Activated T-cell treated with anti-CD3 and anti-CD28 coated beads, Interleukin-2, amount 50 U/mL, for 24 hours (primary cell): Measurements from ENCODE around the gene KCNMA1.

Source experiments
- DNase-seq: peaks from one replicate; pipeline ENCODE4 v3.0.0-alpha.2; 2020
- H3K27ac Mint-ChIP-seq: 2 replicates; pipeline ENCODE4 v1.8.0; 2020; ENCODE audit warnings: mild to moderate bottlenecking, mixed read lengths
- H3K27me3 Mint-ChIP-seq: 2 replicates; pipeline ENCODE4 v1.8.0; 2020; ENCODE audit warnings: mixed read lengths
- H3K36me3 Mint-ChIP-seq: 2 replicates; pipeline ENCODE4 v1.8.0; 2020; ENCODE audit warnings: low read depth, mixed read lengths
- H3K4me1 Mint-ChIP-seq: 2 replicates; pipeline ENCODE4 v1.8.0; 2020; ENCODE audit warnings: low read depth, mixed read lengths
- H3K4me3 Mint-ChIP-seq: 2 replicates; pipeline ENCODE4 v1.8.0; 2020; ENCODE audit warnings: mild to moderate bottlenecking, moderate library complexity, mixed read lengths
- H3K9me3 Mint-ChIP-seq: 2 replicates; pipeline ENCODE4 v1.8.0; 2020; ENCODE audit warnings: mixed read lengths

Gene KCNMA1

GRCh38 chr10:76899490-76899889 is 738.1 kb downstream of the KCNMA1 start:
- no peaks in the 10 kb centered on the region for H3K4me1 Mint-ChIP-seq
- H3K9me3 Mint-ChIP-seq, result peaks cover 5% of the 10 kb centered on the region
- no peak overlapping the region for H3K27ac Mint-ChIP-seq
- no peak overlapping the region for H3K4me3 Mint-ChIP-seq
- H3K27me3 Mint-ChIP-seq, result no peaks in the 10 kb centered on the region
- no peak for DNase-seq
- no peaks in the 10 kb centered on the region for H3K36me3 Mint-ChIP-seq

GRCh38 chr10:76892766-76893479 is 744.7 kb downstream of the KCNMA1 start:
- Mint-ChIP-seq H3K27ac (no peak overlapping the region), H3K36me3 (no peaks in the 10 kb centered on the region), H3K4me3 (no peak overlapping the region), H3K4me1 (no peaks in the 10 kb centered on the region), H3K9me3 (peaks cover 5% of the 10 kb centered on the region), H3K27me3 (no peaks in the 10 kb centered on the region)
- no peak for DNase-seq

GRCh38 chr10:76887223-76888010 is 750.2 kb downstream of the KCNMA1 start:
- Mint-ChIP-seq H3K27me3 (no peaks in the 10 kb centered on the region), H3K9me3 (no peaks in the 10 kb centered on the region), H3K4me3 (no peak overlapping the region), H3K4me1 (peaks cover 5% of the 10 kb centered on the region), H3K27ac (no peak overlapping the region), H3K36me3 (no peaks in the 10 kb centered on the region)
- DNase-seq, result no peak

- Mint-ChIP-seq H3K4me1 (peaks cover 17% of the 10 kb centered on the region), H3K27me3 (no peaks in the 10 kb centered on the region), H3K27ac (no peak overlapping the region), H3K4me3 (no peak overlapping the region), H3K36me3 (no peaks in the 10 kb centered on the region), H3K9me3 (no peaks in the 10 kb centered on the region)
- no peak for DNase-seq
Observed at GRCh38 chr10:76885816-76886215, 751.8 kb downstream of the KCNMA1 start.

- peaks cover 17% of the 10 kb centered on the region for H3K4me1 Mint-ChIP-seq
- no peak overlapping the region for H3K4me3 Mint-ChIP-seq
- DNase-seq, result no peak
- no peaks in the 10 kb centered on the region for H3K9me3 Mint-ChIP-seq
- H3K27ac Mint-ChIP-seq, result no peak overlapping the region
- H3K36me3 Mint-ChIP-seq, result no peaks in the 10 kb centered on the region
- H3K27me3 Mint-ChIP-seq, result no peaks in the 10 kb centered on the region
Observed at GRCh38 chr10:76884673-76885275, 752.8 kb downstream of the KCNMA1 start.

GRCh38 chr10:76883596-76883995 is 754.0 kb downstream of the KCNMA1 start:
- Mint-ChIP-seq H3K27me3 (no peaks in the 10 kb centered on the region), H3K4me3 (no peak overlapping the region), H3K27ac (no peak overlapping the region), H3K9me3 (no peaks in the 10 kb centered on the region), H3K4me1 (peaks cover 17% of the 10 kb centered on the region), H3K36me3 (no peaks in the 10 kb centered on the region)
- no peak for DNase-seq

GRCh38 chr10:76882796-76883195 is 754.8 kb downstream of the KCNMA1 start:
- H3K36me3 Mint-ChIP-seq, result no peaks in the 10 kb centered on the region
- no peak for DNase-seq
- no peak overlapping the region for H3K27ac Mint-ChIP-seq

GRCh38 chr10:76882245-76882644 is 755.4 kb downstream of the KCNMA1 start:
- H3K4me1 Mint-ChIP-seq, result peaks cover 17% of the 10 kb centered on the region
- no peak for DNase-seq
- no peaks in the 10 kb centered on the region for H3K9me3 Mint-ChIP-seq
- peak overlapping the region; percentile 4 for H3K27ac Mint-ChIP-seq
- H3K27me3 Mint-ChIP-seq, result no peaks in the 10 kb centered on the region
- H3K4me3 Mint-ChIP-seq, result no peak overlapping the region
- H3K36me3 Mint-ChIP-seq, result no peaks in the 10 kb centered on the region

More at GRCh38 chr10:76882796-76883195, 754.8 kb downstream of the KCNMA1 start:
- Mint-ChIP-seq H3K4me3 (no peak overlapping the region), H3K4me1 (peaks cover 17% of the 10 kb centered on the region), H3K27me3 (no peaks in the 10 kb centered on the region), H3K9me3 (no peaks in the 10 kb centered on the region)

- Mint-ChIP-seq H3K36me3 (no peaks in the 10 kb centered on the region), H3K27ac (peak overlapping the region; percentile 18), H3K27me3 (no peaks in the 10 kb centered on the region), H3K4me1 (peaks cover 17% of the 10 kb centered on the region), H3K4me3 (no peak overlapping the region), H3K9me3 (no peaks in the 10 kb centered on the region)
- DNase-seq, result no peak
Observed at GRCh38 chr10:76881477-76882220, 756.0 kb downstream of the KCNMA1 start.

- no peak overlapping the region for H3K4me3 Mint-ChIP-seq
- no peak overlapping the region for H3K27ac Mint-ChIP-seq
- H3K9me3 Mint-ChIP-seq, result no peaks in the 10 kb centered on the region
- H3K36me3 Mint-ChIP-seq, result no peaks in the 10 kb centered on the region
- H3K27me3 Mint-ChIP-seq, result no peaks in the 10 kb centered on the region
- DNase-seq, result no peak
- H3K4me1 Mint-ChIP-seq, result peaks cover 17% of the 10 kb centered on the region
Observed at GRCh38 chr10:76880931-76881330, 756.7 kb downstream of the KCNMA1 start.

GRCh38 chr10:76879116-76879913 is 758.3 kb downstream of the KCNMA1 start:
- Mint-ChIP-seq H3K27me3 (no peaks in the 10 kb centered on the region), H3K4me3 (no peak overlapping the region), H3K9me3 (no peaks in the 10 kb centered on the region), H3K36me3 (no peaks in the 10 kb centered on the region), H3K27ac (no peak overlapping the region), H3K4me1 (peaks cover 17% of the 10 kb centered on the region)
- DNase-seq, result no peak

GRCh38 chr10:76878514-76878913 is 759.1 kb downstream of the KCNMA1 start:
- Mint-ChIP-seq H3K9me3 (no peaks in the 10 kb centered on the region), H3K4me3 (no peak overlapping the region), H3K27me3 (no peaks in the 10 kb centered on the region), H3K4me1 (peaks cover 17% of the 10 kb centered on the region), H3K27ac (no peak overlapping the region), H3K36me3 (no peaks in the 10 kb centered on the region)
- DNase-seq, result no peak

- no peaks in the 10 kb centered on the region for H3K4me1 Mint-ChIP-seq
- no peak for DNase-seq
- H3K9me3 Mint-ChIP-seq, result no peaks in the 10 kb centered on the region
- H3K27ac Mint-ChIP-seq, result no peak overlapping the region
- H3K36me3 Mint-ChIP-seq, result no peaks in the 10 kb centered on the region
- H3K4me3 Mint-ChIP-seq, result no peak overlapping the region
- no peaks in the 10 kb centered on the region for H3K27me3 Mint-ChIP-seq
Observed at GRCh38 chr10:76874896-76875295, 762.7 kb downstream of the KCNMA1 start.

- Mint-ChIP-seq H3K27me3 (no peaks in the 10 kb centered on the region), H3K4me3 (no peak overlapping the region), H3K27ac (no peak overlapping the region), H3K4me1 (no peaks in the 10 kb centered on the region), H3K36me3 (no peaks in the 10 kb centered on the region), H3K9me3 (no peaks in the 10 kb centered on the region)
- DNase-seq, result no peak
Observed at GRCh38 chr10:76874176-76874575, 763.4 kb downstream of the KCNMA1 start.
